HepG2 (cell line): Measurements from ENCODE around the gene MTG1. TPM values are rescaled to one million over a fixed set of nuclear protein-coding genes. Genes with fewer than 3 reads are reported as not detected.

Experiments
- AHR ChIP-seq: IDR thresholded peaks from 2 replicates; pipeline ENCODE4 v1.6.1; 2018; ENCODE audit warnings: missing genetic modification reagents, missing compliant biosample characterization
- ELF4 ChIP-seq: sonication (generic); formaldehyde crosslinking; IDR thresholded peaks from 2 replicates; pipeline ENCODE4 v1.5.0; 2020; ENCODE audit warnings: missing genetic modification reagents, mild to moderate bottlenecking, moderate library complexity, borderline replicate concordance
- KAT8 ChIP-seq: IDR thresholded peaks from 2 replicates; pipeline ENCODE4 v1.6.1; 2016; ENCODE audit warnings: missing genetic modification reagents, missing compliant biosample characterization
- MAF1 ChIP-seq: sonication (generic); formaldehyde crosslinking; IDR thresholded peaks from 2 replicates; pipeline ENCODE4 v1.5.0; 2020; ENCODE audit warnings: missing genetic modification reagents, borderline replicate concordance
- MTA3 ChIP-seq: sonication (generic); formaldehyde crosslinking; IDR thresholded peaks from 2 replicates; pipeline ENCODE4 v1.4.0; 2020; ENCODE audit warnings: missing genetic modification reagents
- NCOA2 ChIP-seq: sonication (generic); formaldehyde crosslinking; IDR thresholded peaks from 2 replicates; pipeline ENCODE4 v1.8.0; 2022; ENCODE audit warnings: inconsistent platforms
- POGZ ChIP-seq: sonication (generic); formaldehyde crosslinking; IDR thresholded peaks from 2 replicates; pipeline ENCODE4 v1.4.0; 2020; ENCODE audit warnings: mild to moderate bottlenecking, missing genetic modification reagents
- SOX5 ChIP-seq: IDR thresholded peaks from 2 replicates; pipeline ENCODE4 v1.6.1; 2016; ENCODE audit warnings: borderline replicate concordance
- SP4 ChIP-seq: sonication (generic); formaldehyde crosslinking; IDR thresholded peaks from 2 replicates; pipeline ENCODE4 v1.8.1; 2023; ENCODE audit warnings: mild to moderate bottlenecking, missing genetic modification reagents
- TAF15 ChIP-seq: fragments of 200-400 bp; formaldehyde crosslinking; IDR thresholded peaks from one replicate; pipeline ENCODE4 v1.6.1; 2018; ENCODE audit warnings: mild to moderate bottlenecking, low read depth, low read length; ENCODE audit not compliant: poor library complexity, severe bottlenecking
- TBX2 ChIP-seq: sonication (generic); formaldehyde crosslinking; IDR thresholded peaks from 2 replicates; pipeline ENCODE4 v1.5.0; 2020; ENCODE audit warnings: missing genetic modification reagents, mild to moderate bottlenecking, borderline replicate concordance
- TCF7L2 ChIP-seq: IDR thresholded peaks from 2 replicates; pipeline ENCODE4 v1.6.1; 2011; ENCODE audit warnings: mild to moderate bottlenecking, low read depth, low read length, moderate library complexity
- ZFP41 ChIP-seq: sonication (generic); formaldehyde crosslinking; IDR thresholded peaks from 2 replicates; pipeline ENCODE4 v1.4.0; 2020; ENCODE audit warnings: mild to moderate bottlenecking, missing genetic modification reagents, borderline replicate concordance
- ZMYM2 ChIP-seq: sonication (generic); formaldehyde crosslinking; IDR thresholded peaks from 2 replicates; pipeline ENCODE4 v1.8.0; 2022; ENCODE audit warnings: mild to moderate bottlenecking, missing genetic modification reagents
- ZNF224 ChIP-seq: sonication (generic); formaldehyde crosslinking; IDR thresholded peaks from 2 replicates; pipeline ENCODE4 v1.5.0; 2020; ENCODE audit warnings: mild to moderate bottlenecking, missing genetic modification reagents
- ZNF496 ChIP-seq: sonication (generic); formaldehyde crosslinking; IDR thresholded peaks from 2 replicates; pipeline ENCODE4 v1.8.1; 2023; ENCODE audit warnings: mild to moderate bottlenecking, moderate library complexity, missing genetic modification reagents; ENCODE audit not compliant: insufficient replicate concordance
- ZNF614 ChIP-seq: IDR thresholded peaks from 2 replicates; pipeline ENCODE4 v1.6.1; 2018; ENCODE audit warnings: missing biosample characterization, missing genetic modification reagents, inconsistent platforms, borderline replicate concordance
- ZNF776 ChIP-seq: sonication (generic); formaldehyde crosslinking; IDR thresholded peaks from 2 replicates; pipeline ENCODE4 v1.4.0; 2020; ENCODE audit warnings: mild to moderate bottlenecking, missing genetic modification reagents
- ZNF777 ChIP-seq: sonication (generic); formaldehyde crosslinking; IDR thresholded peaks from 2 replicates; pipeline ENCODE4 v1.4.0; 2020; ENCODE audit warnings: missing genetic modification reagents
- polyA plus RNA-seq, 8 experiments: library from polyadenylated mRNA; depleted of rRNA in 3 of 8; stranded (reverse) in 7 of 8; unstranded in 1 of 8; fragments of >200 nt; fragmentation: Illumina TruSeq in 4 of 8; extraction: Trizol in 4 of 8; gene quantifications; 2 replicates each; pipeline versions ENCODE4 v1.2.1 to v1.2.3, GENCODE V29; 2011 to 2016; ENCODE audit warnings: low read depth in 4 of 8, missing spikeins in 1 of 8, mixed read lengths in 1 of 8; ENCODE audit not compliant: insufficient read depth in 1 of 8
- total RNA-seq, 5 experiments: library from RNA; depleted of rRNA; stranded (reverse); fragments of >200 nt; fragmentation: Illumina TruSeq; extraction: Trizol; gene quantifications; 2 replicates each; pipeline ENCODE4 v1.2.3, GENCODE V29; 2016; ENCODE audit warnings: low read depth in 1 of 5
- TF ChIP-seq, protein P1 (sequence below): sonication (generic); formaldehyde crosslinking; IDR thresholded peaks from 2 replicates; pipeline ENCODE4 v1.9.0; 2021; ENCODE audit warnings: mild to moderate bottlenecking, missing genetic modification reagents
- TF ChIP-seq, protein P2 (sequence below): sonication (generic); formaldehyde crosslinking; IDR thresholded peaks from 2 replicates; pipeline ENCODE4 v1.4.0; 2020; ENCODE audit warnings: mild to moderate bottlenecking, missing genetic modification reagents
- TF ChIP-seq, protein P3 (sequence below): sonication (generic); formaldehyde crosslinking; conservative IDR thresholded peaks from 2 replicates; pipeline ENCODE4 v1.8.0; 2022; ENCODE audit warnings: mild to moderate bottlenecking, moderate library complexity, missing genetic modification reagents

The MTG1 gene
- total and polyA plus RNA-seq, 2 of the 13 experiments (the other 11 are each of a cell fraction or from before 2014, with no cell fraction given), result 42.0 to 103 TPM

DNA sequence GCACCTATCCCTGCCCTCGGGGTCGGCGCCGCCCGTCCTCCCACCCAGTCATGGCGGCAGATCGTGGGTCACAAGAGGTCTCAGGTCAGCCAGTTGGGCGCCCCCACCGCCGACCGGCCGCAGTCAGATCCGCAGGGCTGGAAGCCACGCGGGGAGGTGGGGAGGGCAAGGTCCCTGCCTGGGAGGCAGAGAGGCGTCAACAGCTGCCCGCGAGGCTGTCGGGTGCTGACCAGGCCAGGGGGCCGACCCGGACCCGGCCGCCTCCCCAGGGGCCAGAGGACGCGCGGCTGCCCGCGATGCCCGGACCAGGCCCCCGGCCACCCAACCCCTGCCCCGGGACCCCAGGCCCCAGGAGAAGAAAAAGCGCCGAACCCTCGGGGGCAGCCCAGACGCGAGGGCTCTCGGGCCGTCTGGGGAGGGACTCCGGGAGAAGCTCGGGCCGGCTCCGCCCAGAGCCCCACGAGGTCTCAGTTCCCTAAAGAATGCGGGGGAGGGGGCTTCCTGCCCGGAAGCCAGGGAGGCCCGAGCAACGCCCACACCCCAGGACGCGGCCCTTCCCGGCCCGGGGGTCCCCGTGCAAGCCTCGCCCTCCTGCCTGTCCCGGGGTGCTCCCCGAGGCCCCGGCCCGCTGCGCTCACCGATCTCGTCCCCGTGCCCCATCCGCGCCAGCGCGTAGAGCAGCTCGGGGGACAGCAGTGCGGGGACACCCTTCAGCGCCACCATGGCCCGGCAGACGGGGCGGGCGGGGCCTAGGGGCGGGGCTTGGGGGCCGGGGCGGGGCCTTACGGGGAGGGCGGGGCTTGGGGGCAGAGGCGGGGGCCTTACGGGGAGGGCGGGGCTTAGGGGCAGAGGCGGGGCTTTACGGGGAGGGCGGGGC is 36.4 kb upstream of the MTG1 start, which contains the start of gene FUOM (continued):
- TF ChIP-seq TCF7L2 (no peak), ZMYM2 (CRISPR knock-in tag) (no peak), ZNF614 (CRISPR knock-in tag) (no peak), ZNF776 (0 out of 2 replicates have a peak, but pooled peaks have one; percentile 10), MTA3 (CRISPR knock-in tag) (no peak), SP4 (CRISPR knock-in tag) (peak; percentile 78), ELF4 (0 out of 2 replicates have a peak, but pooled peaks have one; percentile 48), POGZ (CRISPR knock-in tag) (no peak), ZNF777 (peak; percentile 79), AHR (no peak), MAF1 (no peak), ZFP41 (CRISPR knock-in tag) (no peak), NCOA2 (CRISPR knock-in tag) (no peak), TBX2 (peak; percentile 38; the same call in 1 of the 2 replicates), ZNF224 (CRISPR knock-in tag) (no peak), TAF15 (no peak), SOX5 (CRISPR knock-in tag) (no peak), ZNF496 (CRISPR knock-in tag) (no peak), KAT8 (CRISPR knock-in tag) (peak; percentile 41)
- TF ChIP-seq, protein P1, sequence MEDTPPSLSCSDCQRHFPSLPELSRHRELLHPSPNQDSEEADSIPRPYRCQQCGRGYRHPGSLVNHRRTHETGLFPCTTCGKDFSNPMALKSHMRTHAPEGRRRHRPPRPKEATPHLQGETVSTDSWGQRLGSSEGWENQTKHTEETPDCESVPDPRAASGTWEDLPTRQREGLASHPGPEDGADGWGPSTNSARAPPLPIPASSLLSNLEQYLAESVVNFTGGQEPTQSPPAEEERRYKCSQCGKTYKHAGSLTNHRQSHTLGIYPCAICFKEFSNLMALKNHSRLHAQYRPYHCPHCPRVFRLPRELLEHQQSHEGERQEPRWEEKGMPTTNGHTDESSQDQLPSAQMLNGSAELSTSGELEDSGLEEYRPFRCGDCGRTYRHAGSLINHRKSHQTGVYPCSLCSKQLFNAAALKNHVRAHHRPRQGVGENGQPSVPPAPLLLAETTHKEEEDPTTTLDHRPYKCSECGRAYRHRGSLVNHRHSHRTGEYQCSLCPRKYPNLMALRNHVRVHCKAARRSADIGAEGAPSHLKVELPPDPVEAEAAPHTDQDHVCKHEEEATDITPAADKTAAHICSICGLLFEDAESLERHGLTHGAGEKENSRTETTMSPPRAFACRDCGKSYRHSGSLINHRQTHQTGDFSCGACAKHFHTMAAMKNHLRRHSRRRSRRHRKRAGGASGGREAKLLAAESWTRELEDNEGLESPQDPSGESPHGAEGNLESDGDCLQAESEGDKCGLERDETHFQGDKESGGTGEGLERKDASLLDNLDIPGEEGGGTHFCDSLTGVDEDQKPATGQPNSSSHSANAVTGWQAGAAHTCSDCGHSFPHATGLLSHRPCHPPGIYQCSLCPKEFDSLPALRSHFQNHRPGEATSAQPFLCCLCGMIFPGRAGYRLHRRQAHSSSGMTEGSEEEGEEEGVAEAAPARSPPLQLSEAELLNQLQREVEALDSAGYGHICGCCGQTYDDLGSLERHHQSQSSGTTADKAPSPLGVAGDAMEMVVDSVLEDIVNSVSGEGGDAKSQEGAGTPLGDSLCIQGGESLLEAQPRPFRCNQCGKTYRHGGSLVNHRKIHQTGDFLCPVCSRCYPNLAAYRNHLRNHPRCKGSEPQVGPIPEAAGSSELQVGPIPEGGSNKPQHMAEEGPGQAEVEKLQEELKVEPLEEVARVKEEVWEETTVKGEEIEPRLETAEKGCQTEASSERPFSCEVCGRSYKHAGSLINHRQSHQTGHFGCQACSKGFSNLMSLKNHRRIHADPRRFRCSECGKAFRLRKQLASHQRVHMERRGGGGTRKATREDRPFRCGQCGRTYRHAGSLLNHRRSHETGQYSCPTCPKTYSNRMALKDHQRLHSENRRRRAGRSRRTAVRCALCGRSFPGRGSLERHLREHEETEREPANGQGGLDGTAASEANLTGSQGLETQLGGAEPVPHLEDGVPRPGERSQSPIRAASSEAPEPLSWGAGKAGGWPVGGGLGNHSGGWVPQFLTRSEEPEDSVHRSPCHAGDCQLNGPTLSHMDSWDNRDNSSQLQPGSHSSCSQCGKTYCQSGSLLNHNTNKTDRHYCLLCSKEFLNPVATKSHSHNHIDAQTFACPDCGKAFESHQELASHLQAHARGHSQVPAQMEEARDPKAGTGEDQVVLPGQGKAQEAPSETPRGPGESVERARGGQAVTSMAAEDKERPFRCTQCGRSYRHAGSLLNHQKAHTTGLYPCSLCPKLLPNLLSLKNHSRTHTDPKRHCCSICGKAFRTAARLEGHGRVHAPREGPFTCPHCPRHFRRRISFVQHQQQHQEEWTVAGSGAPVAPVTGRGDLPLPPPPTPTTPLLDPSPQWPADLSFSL (CRISPR knock-in tag), result no peak; the same call in 1 of the 2 replicates
- TF ChIP-seq, protein P2, sequence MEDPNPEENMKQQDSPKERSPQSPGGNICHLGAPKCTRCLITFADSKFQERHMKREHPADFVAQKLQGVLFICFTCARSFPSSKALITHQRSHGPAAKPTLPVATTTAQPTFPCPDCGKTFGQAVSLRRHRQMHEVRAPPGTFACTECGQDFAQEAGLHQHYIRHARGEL (CRISPR knock-in tag), result no peak
- TF ChIP-seq, protein P3, sequence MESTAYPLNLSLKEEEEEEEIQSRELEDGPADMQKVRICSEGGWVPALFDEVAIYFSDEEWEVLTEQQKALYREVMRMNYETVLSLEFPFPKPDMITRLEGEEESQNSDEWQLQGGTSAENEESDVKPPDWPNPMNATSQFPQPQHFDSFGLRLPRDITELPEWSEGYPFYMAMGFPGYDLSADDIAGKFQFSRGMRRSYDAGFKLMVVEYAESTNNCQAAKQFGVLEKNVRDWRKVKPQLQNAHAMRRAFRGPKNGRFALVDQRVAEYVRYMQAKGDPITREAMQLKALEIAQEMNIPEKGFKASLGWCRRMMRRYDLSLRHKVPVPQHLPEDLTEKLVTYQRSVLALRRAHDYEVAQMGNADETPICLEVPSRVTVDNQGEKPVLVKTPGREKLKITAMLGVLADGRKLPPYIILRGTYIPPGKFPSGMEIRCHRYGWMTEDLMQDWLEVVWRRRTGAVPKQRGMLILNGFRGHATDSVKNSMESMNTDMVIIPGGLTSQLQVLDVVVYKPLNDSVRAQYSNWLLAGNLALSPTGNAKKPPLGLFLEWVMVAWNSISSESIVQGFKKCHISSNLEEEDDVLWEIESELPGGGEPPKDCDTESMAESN (CRISPR knock-in tag), result 0 out of 2 replicates have a peak, but pooled peaks have one; percentile 36
